ENCODE measurements around the gene APOF. TPM values are rescaled to one million over a fixed set of nuclear protein-coding genes. Genes with fewer than 3 reads are reported as not detected.
"Not testable (repeated sequence)": the region's sequence is repeated elsewhere in the genome, so short reads cannot be mapped to it uniquely, and the experiment has no call there.

The APOF gene
- total RNA-seq, 4 donors from 2014 or later, result not detected

DNA sequence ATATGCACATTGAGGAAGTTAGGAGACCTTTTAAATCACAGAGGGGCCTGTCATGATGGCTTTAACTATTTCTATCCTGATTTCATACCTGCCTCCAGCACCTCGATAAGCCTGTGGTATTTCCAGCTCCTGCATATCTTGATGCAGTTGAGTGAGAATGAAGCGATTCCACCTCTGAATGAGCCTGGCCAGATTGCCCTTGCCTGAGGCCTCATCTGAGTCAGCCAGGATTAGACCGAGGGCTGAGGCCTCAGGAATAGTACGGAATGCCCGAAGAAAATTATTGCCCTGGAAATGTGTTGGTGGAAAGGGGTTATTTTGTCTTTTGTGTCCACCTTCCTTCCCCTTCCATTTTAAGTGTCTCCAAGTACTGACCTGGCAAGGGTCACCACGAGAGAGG is 38.5 kb downstream of the APOF start:
- no peak overlapping the region for H3K27ac ChIP-seq
- H3K4me3 ChIP-seq, result no peak overlapping the region
- peaks cover 85% of the 10 kb centered on the region for H3K36me3 ChIP-seq
- DNase-seq (ENCODE audit: low spot score in 2 of 2), result no peak
- H3K4me1 ChIP-seq, result no peaks in the 10 kb centered on the region
- no peak for TF ChIP-seq EP300 (IDR thresholded peaks at IDR 0.05)
- TF ChIP-seq POLR2A (IDR thresholded peaks at IDR 0.05), result no peak
- TF ChIP-seq POLR2AphosphoS5 (IDR thresholded peaks at IDR 0.05), result no peak
- TF ChIP-seq, protein P1, sequence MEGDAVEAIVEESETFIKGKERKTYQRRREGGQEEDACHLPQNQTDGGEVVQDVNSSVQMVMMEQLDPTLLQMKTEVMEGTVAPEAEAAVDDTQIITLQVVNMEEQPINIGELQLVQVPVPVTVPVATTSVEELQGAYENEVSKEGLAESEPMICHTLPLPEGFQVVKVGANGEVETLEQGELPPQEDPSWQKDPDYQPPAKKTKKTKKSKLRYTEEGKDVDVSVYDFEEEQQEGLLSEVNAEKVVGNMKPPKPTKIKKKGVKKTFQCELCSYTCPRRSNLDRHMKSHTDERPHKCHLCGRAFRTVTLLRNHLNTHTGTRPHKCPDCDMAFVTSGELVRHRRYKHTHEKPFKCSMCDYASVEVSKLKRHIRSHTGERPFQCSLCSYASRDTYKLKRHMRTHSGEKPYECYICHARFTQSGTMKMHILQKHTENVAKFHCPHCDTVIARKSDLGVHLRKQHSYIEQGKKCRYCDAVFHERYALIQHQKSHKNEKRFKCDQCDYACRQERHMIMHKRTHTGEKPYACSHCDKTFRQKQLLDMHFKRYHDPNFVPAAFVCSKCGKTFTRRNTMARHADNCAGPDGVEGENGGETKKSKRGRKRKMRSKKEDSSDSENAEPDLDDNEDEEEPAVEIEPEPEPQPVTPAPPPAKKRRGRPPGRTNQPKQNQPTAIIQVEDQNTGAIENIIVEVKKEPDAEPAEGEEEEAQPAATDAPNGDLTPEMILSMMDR (IDR thresholded peaks at IDR 0.05), result no peak
- H3K27me3 ChIP-seq, result no peaks in the 10 kb centered on the region
- no peaks in the 10 kb centered on the region for H3K9me3 ChIP-seq
- WGBS, result 93% methylated on average over 6 of the region's 6 CpGs

DNA sequence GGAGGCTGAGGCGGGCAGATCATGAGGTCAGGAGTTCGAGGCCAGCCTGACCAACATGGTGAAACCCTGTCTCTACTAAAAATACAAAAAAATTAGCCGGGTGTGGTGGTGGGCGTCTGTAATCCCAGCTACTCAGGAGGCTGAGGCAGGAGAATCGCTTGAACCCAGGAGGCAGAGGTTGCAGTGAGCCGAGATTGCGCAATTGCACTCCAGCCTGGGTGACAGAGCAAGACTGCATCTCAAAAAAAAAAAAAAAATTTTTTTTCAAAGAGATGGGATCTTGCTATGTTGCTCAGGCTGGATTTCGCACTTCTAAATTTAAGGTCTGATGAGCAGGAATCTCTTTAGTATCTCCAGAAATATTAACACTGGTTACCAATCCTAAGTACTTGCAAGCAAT is 41.0 kb downstream of the APOF start:
- H3K4me3 ChIP-seq; H3K27me3 ChIP-seq; H3K4me1 ChIP-seq; DNase-seq (ENCODE audit: low spot score in 2 of 2); H3K9me3 ChIP-seq; H3K27ac ChIP-seq: not testable (repeated sequence)
- H3K36me3 ChIP-seq, result peaks cover 71% of the 10 kb centered on the region
- 92% methylated on average over 8 of the region's 8 CpGs for WGBS

DNA sequence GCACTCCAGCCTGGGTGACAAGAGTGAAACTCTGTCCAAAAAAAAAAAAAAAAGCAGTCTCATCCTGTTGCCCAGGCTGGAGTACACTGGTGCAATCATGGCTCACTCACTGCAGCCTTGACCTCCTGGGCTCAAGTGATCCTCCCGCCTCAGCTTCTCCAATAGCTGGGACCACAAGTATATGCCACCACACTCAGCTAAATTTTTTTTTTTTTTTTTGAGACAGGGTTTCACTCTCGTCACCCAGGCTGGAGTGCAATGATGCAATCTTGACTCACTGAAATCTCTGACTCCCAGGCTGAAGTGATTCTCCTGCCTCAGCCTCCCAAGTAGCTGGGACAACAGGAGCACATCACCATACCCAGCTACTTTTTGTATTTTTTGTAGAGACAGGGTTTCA is 41.6 kb downstream of the APOF start:
- DNase-seq (ENCODE audit: low spot score in 2 of 2), result no peak
- peaks cover 5% of the 10 kb centered on the region for H3K4me1 ChIP-seq
- H3K9me3 ChIP-seq, result no peaks in the 10 kb centered on the region
- H3K36me3 ChIP-seq, result peaks cover 65% of the 10 kb centered on the region
- no peak overlapping the region for H3K27ac ChIP-seq
- H3K27me3 ChIP-seq, result no peaks in the 10 kb centered on the region
- 91% methylated on average over 2 of the region's 2 CpGs for WGBS
- H3K4me3 ChIP-seq, result no peak overlapping the region
- TF ChIP-seq, protein P1 (IDR thresholded peaks at IDR 0.05), result no peak
- TF ChIP-seq EP300 (IDR thresholded peaks at IDR 0.05) (no peak), POLR2AphosphoS5 (IDR thresholded peaks at IDR 0.05) (no peak), POLR2A (IDR thresholded peaks at IDR 0.05) (no peak)

DNA sequence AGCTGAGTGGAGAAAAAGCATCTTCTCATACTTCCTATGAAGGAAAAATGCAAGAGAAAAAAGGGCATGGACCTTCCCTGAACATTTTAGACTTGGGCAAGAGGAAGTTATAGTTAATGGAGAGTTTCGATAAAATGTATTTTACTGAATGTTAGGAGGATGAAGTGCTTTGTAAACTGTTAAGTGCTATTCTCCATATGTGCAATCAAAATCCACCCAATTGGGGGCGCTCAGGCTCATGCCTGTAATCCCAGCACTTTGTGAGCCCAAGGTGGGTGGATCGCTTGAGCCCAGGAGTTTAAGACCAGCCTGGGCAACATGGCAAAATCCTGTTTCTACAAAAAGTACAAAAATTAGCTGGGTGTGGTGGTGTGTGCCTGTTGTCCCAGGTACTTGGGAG is 45.0 kb downstream of the APOF start:
- Histone ChIP-seq H3K27ac (no peak overlapping the region), H3K36me3 (peaks cover 38% of the 10 kb centered on the region), H3K9me3 (no peaks in the 10 kb centered on the region), H3K4me3 (no peak overlapping the region), H3K4me1 (peaks cover 18% of the 10 kb centered on the region), H3K27me3 (no peaks in the 10 kb centered on the region)
- no peak for DNase-seq (ENCODE audit: low spot score in 2 of 2)
- no peak for TF ChIP-seq POLR2A (IDR thresholded peaks at IDR 0.05)
- TF ChIP-seq EP300 (IDR thresholded peaks at IDR 0.05), result no peak
- TF ChIP-seq, protein P1 (IDR thresholded peaks at IDR 0.05), result no peak
- TF ChIP-seq POLR2AphosphoS5 (IDR thresholded peaks at IDR 0.05), result no peak
- 93% methylated on average over 3 of the region's 3 CpGs for WGBS

DNA sequence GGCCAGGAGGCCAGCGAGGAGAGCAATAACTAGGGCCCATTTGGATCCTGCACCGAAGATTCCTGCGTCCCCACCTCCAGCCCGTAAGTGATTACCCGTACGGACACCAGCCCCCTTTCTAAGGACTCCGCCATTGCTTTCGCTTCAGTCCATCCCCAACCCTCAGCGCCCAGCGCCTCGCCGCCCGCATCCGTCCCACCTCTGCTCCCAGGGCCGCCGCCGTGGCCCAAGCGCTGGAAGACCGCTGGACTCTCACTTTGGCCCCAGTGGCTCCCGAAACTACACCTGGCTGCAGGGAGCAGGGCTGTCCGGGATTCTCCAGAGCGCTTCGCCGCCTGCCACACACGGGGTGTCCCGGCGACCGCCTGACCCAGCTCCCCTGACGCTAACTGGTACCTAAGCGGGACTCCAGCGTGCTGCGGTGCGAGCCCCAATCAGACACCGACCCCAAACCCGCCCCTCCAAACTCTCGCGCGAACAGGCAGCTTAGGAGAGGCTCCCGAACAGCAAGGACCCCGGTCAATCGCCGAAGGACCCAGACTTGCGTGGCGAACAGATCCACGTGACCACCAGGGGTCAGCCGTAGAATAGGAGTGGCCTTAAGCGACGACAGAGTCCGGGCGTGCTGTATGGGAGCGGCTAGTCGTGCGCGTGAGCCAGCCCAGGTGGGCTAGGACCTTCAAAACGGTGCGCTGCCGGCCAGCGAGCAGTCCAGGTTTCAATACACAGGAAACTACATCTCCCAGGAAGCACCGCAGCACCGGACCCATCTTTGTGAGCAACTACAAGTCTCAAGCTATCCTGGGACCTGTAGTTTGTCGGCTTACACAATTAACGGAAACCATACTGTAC is 46.8 kb downstream of the APOF start, which contains the start of gene CNPY2:
Gene CNPY2 (minus strand): TSS at position 367 of the 852 bp plus-strand sequence. CDS start 771 bp downstream, outside the sequence.
- Histone ChIP-seq H3K27me3 (no peaks in the 10 kb centered on the region), H3K27ac (peak within 1 kb of the TSS; percentile 95), H3K36me3 (peaks cover 36% of the 10 kb centered on the region), H3K9me3 (no peaks in the 10 kb centered on the region), H3K4me3 (peak within 1 kb of the TSS; percentile 79), H3K4me1 (peaks cover 18% of the 10 kb centered on the region)
- peak; percentile 98 for DNase-seq (ENCODE audit: low spot score in 2 of 2)
- peak; percentile 69 to 75 for TF ChIP-seq POLR2A (IDR thresholded peaks at IDR 0.05)
- TF ChIP-seq POLR2AphosphoS5 (IDR thresholded peaks at IDR 0.05), result peak in 1 of 3 donors; percentile 83
- no peak for TF ChIP-seq EP300 (IDR thresholded peaks at IDR 0.05)
- under 1% methylated on average over 38 of the region's 62 CpGs for WGBS

DNA sequence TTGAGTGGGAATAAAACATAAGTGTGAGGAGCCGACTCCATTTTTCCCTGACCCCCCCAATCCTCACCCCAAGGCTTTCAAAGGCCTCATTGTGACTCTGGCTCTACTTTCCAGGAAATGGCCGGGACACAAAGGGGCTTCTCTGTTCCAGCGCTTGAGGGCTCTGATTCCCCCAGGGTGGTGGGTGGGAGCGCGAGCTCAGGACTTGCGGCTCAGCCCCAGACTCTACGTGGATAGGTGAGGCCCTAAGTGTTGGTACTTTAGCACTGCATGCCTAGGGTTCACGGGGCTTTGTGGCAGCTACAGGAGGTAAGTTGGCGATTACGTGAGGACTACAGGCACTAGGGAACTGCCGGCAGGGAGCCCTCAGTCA is 47.4 kb downstream of the APOF start:
- H3K27ac ChIP-seq, result peak overlapping the region; percentile 95
- peak overlapping the region; percentile 79 for H3K4me3 ChIP-seq
- H3K4me1 ChIP-seq, result peaks cover 18% of the 10 kb centered on the region
- DNase-seq (ENCODE audit: low spot score in 2 of 2), result peak in 1 of 2 donors; percentile 60
- H3K36me3 ChIP-seq, result peaks cover 40% of the 10 kb centered on the region
- TF ChIP-seq POLR2AphosphoS5 (IDR thresholded peaks at IDR 0.05) (no peak), POLR2A (IDR thresholded peaks at IDR 0.05) (no peak), EP300 (IDR thresholded peaks at IDR 0.05) (no peak)
- TF ChIP-seq, protein P1 (IDR thresholded peaks at IDR 0.05), result no peak
- no peaks in the 10 kb centered on the region for H3K27me3 ChIP-seq
- no peaks in the 10 kb centered on the region for H3K9me3 ChIP-seq
- 1% methylated on average over 10 of the region's 11 CpGs for WGBS

Measured in suprapubic skin (tissue), 4 donors.